GM21360 (cell line): ENCODE measurements around the gene CNTNAP2.
"Not testable (repeated sequence)": the region's sequence is repeated elsewhere in the genome, so short reads cannot be mapped to it uniquely, and the experiment has no call there.

Experiments used
- ATAC-seq: cut with Tn5 transposase; IDR thresholded peaks from one replicate; pipeline ENCODE4 v1.9.1; 2021; ENCODE audit warnings: mild to moderate bottlenecking, moderate library complexity; ENCODE audit not compliant: unreplicated experiment

Gene CNTNAP2

GRCh38 chr7:148391591-148391990 lies 2275.0 kb downstream of the CNTNAP2 start:
- ATAC-seq = no peak

GRCh38 chr7:148394582-148394981 lies 2278.0 kb downstream of the CNTNAP2 start:
- ATAC-seq = no peak

GRCh38 chr7:148395352-148395811 lies 2278.8 kb downstream of the CNTNAP2 start:
- ATAC-seq = no peak

GRCh38 chr7:148395990-148396716 lies 2279.6 kb downstream of the CNTNAP2 start:
- no peak for ATAC-seq

- ATAC-seq = no peak
Measured at GRCh38 chr7:148397056-148397455, 2280.5 kb downstream of the CNTNAP2 start.

- ATAC-seq = no peak
Measured at GRCh38 chr7:148397551-148397950, 2280.9 kb downstream of the CNTNAP2 start.

- no peak for ATAC-seq
Measured at GRCh38 chr7:148397985-148398384, 2281.4 kb downstream of the CNTNAP2 start.

- ATAC-seq = peak; percentile 95
Measured at GRCh38 chr7:148398844-148399365, 2282.3 kb downstream of the CNTNAP2 start.

- no peak for ATAC-seq
Measured at GRCh38 chr7:148400101-148400500, 2283.5 kb downstream of the CNTNAP2 start.

- ATAC-seq = no peak
Measured at GRCh38 chr7:148402159-148402558, 2285.6 kb downstream of the CNTNAP2 start.

- ATAC-seq = no peak
Measured at GRCh38 chr7:148403466-148403993, 2286.9 kb downstream of the CNTNAP2 start.

GRCh38 chr7:148408307-148408706 lies 2291.7 kb downstream of the CNTNAP2 start:
- ATAC-seq = no peak

GRCh38 chr7:148410905-148411304 lies 2294.3 kb downstream of the CNTNAP2 start:
- ATAC-seq = no peak

- ATAC-seq = no peak
Measured at GRCh38 chr7:148412691-148413090, 2296.1 kb downstream of the CNTNAP2 start.

- peak; percentile 97 for ATAC-seq
Measured at GRCh38 chr7:148419856-148420832, 2303.5 kb downstream of the CNTNAP2 start.

GRCh38 chr7:148422030-148422429 lies 2305.4 kb downstream of the CNTNAP2 start:
- no peak for ATAC-seq

- ATAC-seq = not testable (repeated sequence)
Measured at GRCh38 chr7:148426393-148426792, 2309.8 kb downstream of the CNTNAP2 start.

- not testable (repeated sequence) for ATAC-seq
Measured at GRCh38 chr7:148430690-148431089, 2314.1 kb downstream of the CNTNAP2 start.

GRCh38 chr7:148433521-148434180 lies 2317.1 kb downstream of the CNTNAP2 start:
- no peak for ATAC-seq

- ATAC-seq = no peak
Measured at GRCh38 chr7:148434181-148434757, 2317.7 kb downstream of the CNTNAP2 start.
